Osteocyte (in vitro differentiated cells): ENCODE measurements around the gene NOSTRIN. TPM values are rescaled to one million over a fixed set of nuclear protein-coding genes. Genes with fewer than 3 reads are reported as not detected.
A peak's percentile ranks its signal among the peaks of the same experiment; 100 is the strongest.

ENCODE experiments used
- DNase-seq: peaks from one replicate; pipeline ENCODE4 v3.0.0; 2021; ENCODE audit warnings: mixed read lengths; ENCODE audit not compliant: unreplicated experiment; ENCODE audit errors: extremely low spot score
- H3K27ac Mint-ChIP-seq: one replicate; pipeline ENCODE4 v1.8.0; 2021; ENCODE audit warnings: mild to moderate bottlenecking, mixed read lengths; ENCODE audit not compliant: unreplicated experiment
- H3K27me3 Mint-ChIP-seq: one replicate; pipeline ENCODE4 v1.8.0; 2021; ENCODE audit warnings: mixed read lengths; ENCODE audit not compliant: unreplicated experiment
- H3K36me3 Mint-ChIP-seq: one replicate; pipeline ENCODE4 v1.8.0; 2021; ENCODE audit warnings: mixed read lengths; ENCODE audit not compliant: unreplicated experiment
- H3K4me1 Mint-ChIP-seq: one replicate; pipeline ENCODE4 v1.8.0; 2021; ENCODE audit warnings: mixed read lengths; ENCODE audit not compliant: unreplicated experiment
- H3K4me3 Mint-ChIP-seq: one replicate; pipeline ENCODE4 v1.8.0; 2021; ENCODE audit warnings: mild to moderate bottlenecking, moderate library complexity, mixed read lengths; ENCODE audit not compliant: unreplicated experiment
- H3K9me3 Mint-ChIP-seq: one replicate; pipeline ENCODE4 v1.8.0; 2021; ENCODE audit warnings: mixed read lengths; ENCODE audit not compliant: unreplicated experiment
- CTCF ChIP-seq: fragments of 200-600 bp; sonication (generic); IDR thresholded peaks from 2 replicates; pipeline ENCODE4 v1.5.0; 2021; ENCODE audit warnings: antibody characterized with exemption, mild to moderate bottlenecking, moderate library complexity
- long read RNA-seq: library from polyadenylated mRNA; unstranded; transcript quantifications from one replicate; pipeline ENCODE4 v2.0.0, GENCODE V29; 2021
- total RNA-seq: library from RNA; stranded (reverse); gene quantifications from 2 replicates; pipeline ENCODE4 v1.2.1, GENCODE V29; 2021

Gene NOSTRIN
- not detected in 2 replicates for total RNA-seq
- long read RNA-seq, partial matches to known transcripts, result 0 of 1 reads
- long read RNA-seq, other reads (novel, unspliced or antisense), result 1 of 1 reads

GRCh38 chr2:168801961-168802858 lies at the start of gene NOSTRIN:
TSS of gene NOSTRIN (plus strand) at chr2:168802637. CDS start at chr2:168802647, 10 bp downstream.
- TF ChIP-seq CTCF, result no peak
- no peaks in the 10 kb centered on the region for H3K9me3 Mint-ChIP-seq
- no peak within 1 kb of the TSS for H3K27ac Mint-ChIP-seq
- H3K4me1 Mint-ChIP-seq, result peaks cover 11% of the 10 kb centered on the region
- no peak within 1 kb of the TSS for H3K4me3 Mint-ChIP-seq
- H3K36me3 Mint-ChIP-seq, result no peaks in the 10 kb centered on the region
- DNase-seq, result no peak
- no peaks in the 10 kb centered on the region for H3K27me3 Mint-ChIP-seq

- no peaks in the 10 kb centered on the region for H3K4me1 Mint-ChIP-seq
- H3K27ac Mint-ChIP-seq, result no peak overlapping the region
- TF ChIP-seq CTCF, result no peak
- H3K9me3 Mint-ChIP-seq, result no peaks in the 10 kb centered on the region
- H3K27me3 Mint-ChIP-seq, result no peaks in the 10 kb centered on the region
- DNase-seq, result no peak
- peaks cover 9% of the 10 kb centered on the region for H3K36me3 Mint-ChIP-seq
- H3K4me3 Mint-ChIP-seq, result no peak overlapping the region
Observed at GRCh38 chr2:168753765-168754329, 48.6 kb upstream of the NOSTRIN start.

- Mint-ChIP-seq H3K27me3 (no peaks in the 10 kb centered on the region), H3K36me3 (peaks cover 4% of the 10 kb centered on the region), H3K4me1 (no peaks in the 10 kb centered on the region), H3K27ac (no peak overlapping the region), H3K9me3 (no peaks in the 10 kb centered on the region), H3K4me3 (no peak overlapping the region)
- no peak for TF ChIP-seq CTCF
- no peak for DNase-seq
Observed at GRCh38 chr2:168757223-168757622, 45.2 kb upstream of the NOSTRIN start.

GRCh38 chr2:168758970-168759820 lies 43.2 kb upstream of the NOSTRIN start:
- Mint-ChIP-seq H3K36me3 (peaks cover 2% of the 10 kb centered on the region), H3K27me3 (no peaks in the 10 kb centered on the region), H3K9me3 (no peaks in the 10 kb centered on the region), H3K4me3 (no peak overlapping the region), H3K4me1 (no peaks in the 10 kb centered on the region), H3K27ac (no peak overlapping the region)
- DNase-seq, result no peak
- TF ChIP-seq CTCF, result peak; percentile 75
